A549 (cell line): ENCODE measurements around the gene ATP8B4. TPM values are rescaled to one million over a fixed set of nuclear protein-coding genes. Genes with fewer than 3 reads are reported as not detected.

Experiments used
- ATAC-seq, 2 experiments: fragments of 200-7000 bp in 1 of 2; fragments of >200 bp in 1 of 2; cut with Nextera tagmentation in 1 of 2; cut with Tn5 transposase in 1 of 2; 3 replicates each; pipeline versions ENCODE4 v1.8.0 to v1.9.1; 2018 to 2020; ENCODE audit warnings: mild to moderate bottlenecking in 1 of 2, moderate library complexity in 1 of 2
- CTCF ChIA-PET: fragments of 300-600 bp; sonication (Branson Sonifier 250); formaldehyde crosslinking; extraction: SDS; loops from one replicate; lab custom pipeline; 2021; ENCODE audit warnings: antibody characterized with exemption, inconsistent platforms; lab: Yijun Ruan, JAX
- POLR2A ChIA-PET: fragments of 350-600 bp; formaldehyde crosslinking; extraction: SDS; loops from one replicate; lab custom pipeline; 2021; ENCODE audit warnings: antibody characterized with exemption, inconsistent platforms; lab: Yijun Ruan, JAX
- DNase-seq, 2 experiments: peaks; one replicate each; pipeline versions ENCODE4 v3.0.0 to v3.0.0-alpha.2; 2011 to 2016; ENCODE audit warnings: low read depth in 1 of 2, low spot score in 1 of 2
- FAIRE-seq: peaks from 2 replicates; lab custom pipeline; 2011; peaks lifted over from hg19 to GRCh38; lab: Jason Lieb, UNC
- H3K27ac ChIP-seq, 2 experiments: fragments of >200 bp; sonication (Bioruptor Twin); formaldehyde crosslinking; 3 replicates each; pipeline ENCODE4 v1.5.1; 2016 to 2017
- H3K4me1 ChIP-seq: fragments of >200 bp; sonication (Bioruptor Twin); formaldehyde crosslinking; 3 replicates; pipeline ENCODE4 v1.6.1; 2016
- H3K4me2 ChIP-seq: fragments of >200 bp; sonication (Bioruptor Twin); formaldehyde crosslinking; 3 replicates; pipeline ENCODE4 v1.6.1; 2016
- H3K4me3 ChIP-seq: fragments of >200 bp; sonication (Bioruptor Twin); formaldehyde crosslinking; 3 replicates; pipeline ENCODE4 v1.5.1; 2016
- H3K9me3 ChIP-seq: fragments of >200 bp; sonication (Bioruptor Twin); formaldehyde crosslinking; 3 replicates; pipeline ENCODE4 v1.6.1; 2016
- BCL3 ChIP-seq: fragments of >200 bp; sonication (Bioruptor Twin); formaldehyde crosslinking; IDR thresholded peaks from 3 replicates; pipeline ENCODE4 v1.6.1; 2016
- CBX8 ChIP-seq: fragments of 200-600 bp; sonication (generic); IDR thresholded peaks from 2 replicates; pipeline ENCODE4 v1.6.1; 2016
- CEBPB ChIP-seq, 2 experiments: fragments of >200 bp in 1 of 2; sonication (Bioruptor Twin) in 1 of 2; formaldehyde crosslinking in 1 of 2; IDR thresholded peaks; 2 replicates each; pipeline ENCODE4 v1.6.1; 2012 to 2016
- EHMT2 ChIP-seq: fragments of 200-600 bp; sonication (generic); IDR thresholded peaks from 2 replicates; pipeline ENCODE4 v1.6.1; 2016; ENCODE audit warnings: antibody characterized with exemption, low read depth, mild to moderate bottlenecking, moderate library complexity
- EP300 ChIP-seq, 2 experiments: fragments of >200 bp; sonication (Bioruptor Twin); formaldehyde crosslinking; IDR thresholded peaks; 2 replicates in 1 of 2; 3 replicates in 1 of 2; pipeline ENCODE4 v1.6.1; 2016 to 2017
- FOSB ChIP-seq: fragments of 250-450 bp; sonication (Bioruptor Pico); IDR thresholded peaks from 2 replicates; pipeline ENCODE4 v1.5.0; 2020; ENCODE audit warnings: mild to moderate bottlenecking, moderate library complexity
- FOSL2 ChIP-seq, 2 experiments: fragments of 450-650 bp in 1 of 2; fragments of >200 bp in 1 of 2; sonication (Bioruptor Twin) in 1 of 2; formaldehyde crosslinking; IDR thresholded peaks; 2 replicates each; pipeline versions ENCODE4 v1.5.0 to v1.6.1; 2016 to 2020; ENCODE audit warnings: mild to moderate bottlenecking in 1 of 2, moderate library complexity in 1 of 2
- FOXS1 ChIP-seq: fragments of 250-450 bp; sonication (Bioruptor Pico); IDR thresholded peaks from 2 replicates; pipeline ENCODE4 v1.5.0; 2020; ENCODE audit warnings: mild to moderate bottlenecking, moderate library complexity
- GATA3 ChIP-seq: IDR thresholded peaks from 2 replicates; pipeline ENCODE4 v1.6.1; 2012; ENCODE audit warnings: borderline replicate concordance
- HEYL ChIP-seq: fragments of 250-450 bp; sonication (Bioruptor Pico); IDR thresholded peaks from 2 replicates; pipeline ENCODE4 v1.8.0; 2021; ENCODE audit warnings: mild to moderate bottlenecking, moderate library complexity
- HOXB13 ChIP-seq: fragments of 250-450 bp; sonication (Bioruptor Pico); IDR thresholded peaks from 2 replicates; pipeline ENCODE4 v1.5.0; 2020; ENCODE audit warnings: low read depth, mild to moderate bottlenecking, moderate library complexity
- HOXB5 ChIP-seq: fragments of 250-450 bp; sonication (Bioruptor Pico); IDR thresholded peaks from 2 replicates; pipeline ENCODE4 v1.5.0; 2020; ENCODE audit warnings: mild to moderate bottlenecking, moderate library complexity
- JUN ChIP-seq, 2 experiments: fragments of >200 bp; sonication (Bioruptor Twin); formaldehyde crosslinking; IDR thresholded peaks; 2 replicates in 1 of 2; 3 replicates in 1 of 2; pipeline ENCODE4 v1.6.1; 2016 to 2017
- JUNB ChIP-seq: fragments of >200 bp; sonication (Bioruptor Twin); formaldehyde crosslinking; IDR thresholded peaks from 2 replicates; pipeline ENCODE4 v1.6.1; 2016
- KDM5A ChIP-seq: fragments of 200-600 bp; sonication (generic); IDR thresholded peaks from 2 replicates; pipeline ENCODE4 v1.6.1; 2016; ENCODE audit warnings: antibody characterized with exemption, mild to moderate bottlenecking
- MAFK ChIP-seq: fragments of 450-650 bp; IDR thresholded peaks from 2 replicates; pipeline ENCODE4 v1.6.1; 2014; ENCODE audit not compliant: partially characterized antibody
- MYC ChIP-seq: IDR thresholded peaks from 2 replicates; pipeline ENCODE4 v1.6.1; 2012; ENCODE audit warnings: mild to moderate bottlenecking, inconsistent platforms, low read length, improper control_type of control experiment, borderline replicate concordance
- NFE2L2 ChIP-seq: fragments of 150-350 bp; conservative IDR thresholded peaks from 2 replicates; pipeline ENCODE4 v1.6.1; 2014; ENCODE audit warnings: low read length
- NPAS2 ChIP-seq: fragments of 250-450 bp; sonication (Bioruptor Pico); IDR thresholded peaks from 2 replicates; pipeline ENCODE4 v1.8.0; 2022; ENCODE audit warnings: mild to moderate bottlenecking, moderate library complexity, borderline replicate concordance
- PHF8 ChIP-seq: fragments of 200-600 bp; sonication (generic); IDR thresholded peaks from 2 replicates; pipeline ENCODE4 v1.6.1; 2016; ENCODE audit warnings: low read depth, mild to moderate bottlenecking, antibody characterized with exemption, moderate library complexity, borderline replicate concordance
- ZC3H11A ChIP-seq: fragments of 450-650 bp; IDR thresholded peaks from 2 replicates; pipeline ENCODE4 v1.6.1; 2014; ENCODE audit warnings: antibody characterized with exemption, mild to moderate bottlenecking
- ZFP36 ChIP-seq: fragments of 450-650 bp; IDR thresholded peaks from 2 replicates; pipeline ENCODE4 v1.6.1; 2014; ENCODE audit warnings: borderline replicate concordance; ENCODE audit not compliant: partially characterized antibody
- WGBS: methylation state at CpG from one replicate; pipeline ENCODE4 v1.1.6; 2017; ENCODE audit errors: missing lambda C conversion rate; 5-methylcytosine and 5-hydroxymethylcytosine counted together
- polyA plus RNA-seq, 4 experiments: library from polyadenylated mRNA; depleted of rRNA in 3 of 4; stranded (reverse); fragments of >200 nt; fragmentation: RNase III in 1 of 4; extraction: RNeasy Plus Mini Kit Qiagen cat#74134 plus additional on column Dnase treatment in 1 of 4; gene quantifications; 2 replicates in 3 of 4; 3 replicates in 1 of 4; pipeline ENCODE4 v1.2.3, GENCODE V29; 2011 to 2017
- TF ChIP-seq, protein P1 (sequence below): fragments of 250-450 bp; sonication (Bioruptor Pico); IDR thresholded peaks from 2 replicates; pipeline ENCODE4 v1.5.0; 2020; ENCODE audit warnings: low read depth, mild to moderate bottlenecking, moderate library complexity
- TF ChIP-seq, protein P2 (sequence below): IDR thresholded peaks from 2 replicates; pipeline ENCODE4 v1.6.1; 2012
- TF ChIP-seq, protein P3 (sequence below): IDR thresholded peaks from 2 replicates; pipeline ENCODE4 v1.6.1; 2012; ENCODE audit warnings: low read depth, borderline replicate concordance

The ATP8B4 gene
- polyA plus RNA-seq, 2 of the 4 experiments (the other 2 are of a cell fraction) = 0.88 to 1.7 TPM

- TF ChIP-seq EHMT2 (no peak), NPAS2 (CRISPR knock-in tag) (no peak), MYC (no peak), JUNB (peak; percentile 56), HEYL (no peak), NFE2L2 (no peak), MAFK (peak; percentile 14), CBX8 (no peak)
Observed at GRCh38 chr15:50166216-50166615, 47.2 kb upstream of the ATP8B4 start (continued).

DNA sequence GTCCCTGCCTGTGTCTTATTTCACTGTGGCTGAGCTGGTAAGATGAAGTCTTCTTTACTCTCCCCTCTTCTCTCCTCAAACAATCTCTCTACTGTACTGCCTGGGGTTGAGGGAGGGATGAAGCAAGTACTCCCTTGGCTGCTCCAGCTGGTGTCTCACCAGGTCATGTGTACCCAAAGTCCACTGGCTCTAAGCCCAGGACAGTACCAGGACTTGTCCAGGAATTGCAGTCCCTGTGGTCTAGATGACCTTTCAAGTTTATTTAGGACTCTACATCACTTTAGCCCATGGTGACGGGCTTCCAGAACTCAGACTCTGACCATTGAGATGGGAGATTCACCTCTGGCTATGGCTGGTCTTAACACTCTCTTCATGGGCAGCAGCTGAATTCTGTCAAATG lies 45.4 kb upstream of the ATP8B4 start:
- FAIRE-seq (no peak), DNase-seq (peak in 1 of 2 experiments; percentile 64), ATAC-seq (peak; percentile 40 to 61; a peak in 5 of 6 replicates)
- Histone ChIP-seq H3K4me1 (peaks cover 62% of the 10 kb centered on the region), H3K4me2 (peak overlapping the region; percentile 72), H3K4me3 (no peak overlapping the region; the same call in 2 of the 3 replicates), H3K9me3 (peaks cover 15% of the 10 kb centered on the region; the same call in 2 of the 3 replicates), H3K27ac (peak overlapping the region; percentile 88 to 92)
- ChIA-PET CTCF (interaction anchor here (1.3 to 10.7 kb wide), 5 partner anchors 9 to 151 kb away, joined by 3 to 87 read pairs (median 18); partner anchors contain the start of gene SLC27A2), POLR2A (interaction anchor here (1.1 kb wide), 1 partner anchor 8 kb away, joined by 3 read pairs; no protein-coding TSS in a partner anchor)
- TF ChIP-seq GATA3 = peak; percentile 43
- no peak for TF ChIP-seq FOSL2 (IDR thresholded peaks at IDR 0.05)
- no peak for TF ChIP-seq FOSL2 (CRISPR knock-in tag; IDR thresholded peaks at IDR 0.05)
- no peak for TF ChIP-seq ZC3H11A
- no peak for TF ChIP-seq ZFP36
- TF ChIP-seq, protein P1, sequence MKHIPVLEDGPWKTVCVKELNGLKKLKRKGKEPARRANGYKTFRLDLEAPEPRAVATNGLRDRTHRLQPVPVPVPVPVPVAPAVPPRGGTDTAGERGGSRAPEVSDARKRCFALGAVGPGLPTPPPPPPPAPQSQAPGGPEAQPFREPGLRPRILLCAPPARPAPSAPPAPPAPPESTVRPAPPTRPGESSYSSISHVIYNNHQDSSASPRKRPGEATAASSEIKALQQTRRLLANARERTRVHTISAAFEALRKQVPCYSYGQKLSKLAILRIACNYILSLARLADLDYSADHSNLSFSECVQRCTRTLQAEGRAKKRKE (CRISPR knock-in tag) = no peak
- 88% methylated on average over 1 of the region's 1 CpG for WGBS

- Histone ChIP-seq H3K27ac (peak overlapping the region; percentile 88 to 92), H3K4me2 (peak overlapping the region; percentile 72), H3K4me3 (no peak overlapping the region), H3K4me1 (peaks cover 57% of the 10 kb centered on the region), H3K9me3 (peaks cover 9% of the 10 kb centered on the region; the same call in 2 of the 3 replicates)
- TF ChIP-seq PHF8 (no peak), BCL3 (0 out of 3 replicates have a peak, but pooled peaks have one; percentile 11)
- peak in 1 of 2 experiments; percentile 12; a peak in 3 of 6 replicates for ATAC-seq
- FAIRE-seq = no peak
- ChIA-PET CTCF (interaction anchor here (1.3 to 10.7 kb wide), 5 partner anchors 8 to 152 kb away, joined by 3 to 87 read pairs (median 18); partner anchors contain the start of gene SLC27A2), POLR2A (no interaction called here)
- WGBS = 73% methylated on average over 2 of the region's 2 CpGs
- no peak for DNase-seq
Observed at GRCh38 chr15:50163719-50164410, 44.8 kb upstream of the ATP8B4 start.

DNA sequence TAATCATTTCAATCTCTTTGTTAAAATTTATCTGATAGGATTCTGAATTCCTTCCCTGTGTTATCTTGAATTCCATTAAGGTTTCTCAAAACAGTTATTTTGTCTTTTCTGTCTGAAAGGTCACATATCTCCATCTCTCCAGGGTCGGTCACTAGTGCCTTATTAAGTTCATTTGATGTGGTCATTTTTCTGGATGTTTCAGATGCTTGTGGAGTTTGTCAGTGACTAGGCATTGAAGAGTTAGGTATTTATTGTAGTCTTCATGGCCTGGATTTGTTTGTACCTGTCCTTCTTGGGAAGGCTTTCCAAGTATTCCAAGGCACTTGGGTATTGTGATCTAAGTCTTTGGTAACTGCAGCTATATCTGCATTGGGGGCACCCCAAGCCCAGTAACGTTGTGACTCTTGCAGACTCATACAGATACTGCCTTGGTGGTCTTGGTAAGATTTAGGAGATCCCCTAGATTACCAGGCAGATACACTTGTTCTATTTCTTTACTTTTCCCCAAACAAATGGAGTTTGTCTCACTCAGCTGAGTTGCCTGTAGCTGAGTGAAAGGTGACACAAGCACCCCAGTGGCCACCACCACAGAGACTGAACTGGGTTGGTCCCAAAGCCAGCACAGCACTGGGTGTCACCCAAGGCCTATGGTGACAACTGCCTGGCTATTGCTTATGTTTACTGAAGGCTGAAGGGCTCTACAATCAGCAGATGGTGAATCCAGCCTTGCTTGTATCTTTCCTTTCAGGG lies 44.1 kb upstream of the ATP8B4 start:
- WGBS = 13% methylated on average over 2 of the region's 2 CpGs
- H3K4me2 ChIP-seq = peak overlapping the region; percentile 72
- FAIRE-seq = peak; percentile 95
- no peak for TF ChIP-seq HOXB5
- TF ChIP-seq, protein P2, sequence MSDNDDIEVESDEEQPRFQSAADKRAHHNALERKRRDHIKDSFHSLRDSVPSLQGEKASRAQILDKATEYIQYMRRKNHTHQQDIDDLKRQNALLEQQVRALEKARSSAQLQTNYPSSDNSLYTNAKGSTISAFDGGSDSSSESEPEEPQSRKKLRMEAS = 0 out of 2 replicates have a peak, but pooled peaks have one; percentile 22
- TF ChIP-seq BCL3 = 0 out of 3 replicates have a peak, but pooled peaks have one; percentile 20
- peak in 1 of 2 experiments; percentile 43; a peak in 1 of 5 replicates for TF ChIP-seq JUN (IDR thresholded peaks at IDR 0.05)
- no peak for TF ChIP-seq FOXS1 (CRISPR knock-in tag)
- TF ChIP-seq, protein P3, sequence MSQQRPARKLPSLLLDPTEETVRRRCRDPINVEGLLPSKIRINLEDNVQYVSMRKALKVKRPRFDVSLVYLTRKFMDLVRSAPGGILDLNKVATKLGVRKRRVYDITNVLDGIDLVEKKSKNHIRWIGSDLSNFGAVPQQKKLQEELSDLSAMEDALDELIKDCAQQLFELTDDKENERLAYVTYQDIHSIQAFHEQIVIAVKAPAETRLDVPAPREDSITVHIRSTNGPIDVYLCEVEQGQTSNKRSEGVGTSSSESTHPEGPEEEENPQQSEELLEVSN = no peak
- TF ChIP-seq MAFK = no peak
- TF ChIP-seq CEBPB (IDR thresholded peaks at IDR 0.05) = peak in 1 of 2 experiments; percentile 65; a peak in 2 of 4 replicates
- TF ChIP-seq FOSB (CRISPR knock-in tag) = no peak
- no peak for TF ChIP-seq ZC3H11A
- TF ChIP-seq KDM5A = no peak
- peak; percentile 36 to 68; a peak in 2 of 5 replicates for TF ChIP-seq EP300 (IDR thresholded peaks at IDR 0.05)
- no peak for TF ChIP-seq HOXB13 (CRISPR knock-in tag)

More for the DNA sequence above, 44.1 kb upstream of the ATP8B4 start:
- Histone ChIP-seq H3K4me3 (no peak overlapping the region), H3K9me3 (peaks cover 7% of the 10 kb centered on the region; the same call in 1 of the 3 replicates), H3K27ac (peak overlapping the region; percentile 88 to 92), H3K4me1 (peaks cover 50% of the 10 kb centered on the region)
- ChIA-PET POLR2A (no interaction called here), CTCF (interaction anchor here (1.7 to 10.7 kb wide), 4 partner anchors 8 to 152 kb away, joined by 3 to 87 read pairs (median 22); partner anchors contain the start of gene SLC27A2)
- ATAC-seq = peak in 1 of 2 experiments; percentile 68; a peak in 3 of 6 replicates
- peak in 1 of 2 experiments; percentile 79 for DNase-seq
